ENCODE data around the gene ERI3. TPM values are rescaled to one million over a fixed set of nuclear protein-coding genes. Genes with fewer than 3 reads are reported as not detected.

ERI3 gene
- total and polyA plus RNA-seq, 2 experiments from 2014 or later, result 59.4 to 93.2 TPM

DNA sequence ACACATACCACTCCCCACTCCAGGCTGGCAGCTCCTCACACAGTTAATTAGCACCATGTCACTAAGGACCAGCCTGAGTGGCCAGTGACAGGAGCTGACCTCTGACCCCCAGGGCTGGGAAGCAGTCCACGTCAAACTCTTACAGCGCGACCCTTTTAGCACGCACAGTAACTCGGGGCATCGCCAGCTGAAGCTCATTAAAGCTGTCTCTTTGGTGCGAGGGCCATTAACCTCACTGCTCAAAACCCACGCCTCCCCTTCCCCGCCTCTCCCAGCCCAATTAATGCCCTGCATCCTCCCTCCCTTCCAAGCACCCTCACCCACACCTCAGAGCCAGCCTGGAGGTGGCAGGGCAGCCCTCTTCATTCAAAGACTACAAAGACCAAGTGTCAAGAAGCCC lies 110.1 kb downstream of the ERI3 start:
- no peak for DNase-seq (ENCODE audit: low spot score)
- no peaks in the 10 kb centered on the region for H3K36me3 ChIP-seq (replicated peaks; ENCODE audit: insufficient read depth, low read depth)

DNA sequence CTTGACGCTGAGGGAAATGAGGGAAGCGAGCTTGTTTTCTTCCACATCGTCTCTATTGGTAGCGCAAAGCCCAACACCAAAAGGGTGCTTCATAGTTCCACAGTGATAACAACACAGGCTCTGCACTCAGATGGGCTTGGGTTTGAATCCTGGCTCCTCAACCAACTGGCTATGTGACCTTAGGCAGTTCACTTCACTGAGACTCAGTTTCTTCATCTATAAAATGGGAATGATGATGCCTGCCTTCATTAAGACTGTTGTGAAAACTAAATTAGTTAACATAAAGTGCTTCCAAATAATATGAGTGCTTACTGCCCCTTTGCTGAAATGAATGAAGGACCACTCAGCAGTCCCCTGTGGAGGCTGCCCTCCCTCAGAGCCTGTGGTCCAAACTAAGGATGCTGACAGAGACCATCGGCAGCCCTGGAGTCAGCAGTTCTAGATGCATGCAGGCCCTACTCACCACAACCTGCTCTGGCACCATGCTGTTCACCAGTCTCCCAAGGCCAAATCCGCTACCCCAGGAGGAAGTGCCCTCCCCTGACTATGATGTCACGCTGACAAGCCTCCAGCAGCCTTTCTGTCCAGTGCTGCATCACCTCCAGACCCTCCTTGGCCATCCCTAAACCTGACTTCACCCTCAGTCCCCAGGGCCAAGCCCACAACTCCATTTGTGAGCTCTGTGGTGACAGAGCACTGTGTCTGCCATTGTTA lies 111.1 kb downstream of the ERI3 start:
- no peaks in the 10 kb centered on the region for H3K79me2 ChIP-seq
- H3K27ac ChIP-seq, result no peak overlapping the region
- H4K20me1 ChIP-seq (ENCODE audit: insufficient read depth, poor library complexity, severe bottlenecking), result no peaks in the 10 kb centered on the region
- no peak overlapping the region for H3K4me3 ChIP-seq
- peaks cover 21% of the 10 kb centered on the region for H3K4me1 ChIP-seq (ENCODE audit: insufficient read depth)
- H3K4me2 ChIP-seq, result no peak overlapping the region
- no peak overlapping the region for H2AFZ ChIP-seq
- TF ChIP-seq EZH2phosphoT487 (IDR thresholded peaks at IDR 0.05; ENCODE audit: low read depth, severe bottlenecking, unreplicated experiment), result no peak
- no peak for TF ChIP-seq EZH2 (IDR thresholded peaks at IDR 0.05; ENCODE audit: borderline replicate concordance)
- TF ChIP-seq, protein P1, sequence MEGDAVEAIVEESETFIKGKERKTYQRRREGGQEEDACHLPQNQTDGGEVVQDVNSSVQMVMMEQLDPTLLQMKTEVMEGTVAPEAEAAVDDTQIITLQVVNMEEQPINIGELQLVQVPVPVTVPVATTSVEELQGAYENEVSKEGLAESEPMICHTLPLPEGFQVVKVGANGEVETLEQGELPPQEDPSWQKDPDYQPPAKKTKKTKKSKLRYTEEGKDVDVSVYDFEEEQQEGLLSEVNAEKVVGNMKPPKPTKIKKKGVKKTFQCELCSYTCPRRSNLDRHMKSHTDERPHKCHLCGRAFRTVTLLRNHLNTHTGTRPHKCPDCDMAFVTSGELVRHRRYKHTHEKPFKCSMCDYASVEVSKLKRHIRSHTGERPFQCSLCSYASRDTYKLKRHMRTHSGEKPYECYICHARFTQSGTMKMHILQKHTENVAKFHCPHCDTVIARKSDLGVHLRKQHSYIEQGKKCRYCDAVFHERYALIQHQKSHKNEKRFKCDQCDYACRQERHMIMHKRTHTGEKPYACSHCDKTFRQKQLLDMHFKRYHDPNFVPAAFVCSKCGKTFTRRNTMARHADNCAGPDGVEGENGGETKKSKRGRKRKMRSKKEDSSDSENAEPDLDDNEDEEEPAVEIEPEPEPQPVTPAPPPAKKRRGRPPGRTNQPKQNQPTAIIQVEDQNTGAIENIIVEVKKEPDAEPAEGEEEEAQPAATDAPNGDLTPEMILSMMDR (IDR thresholded peaks at IDR 0.05; ENCODE audit: poor library complexity), result no peak
- 97% methylated on average over 7 of the region's 7 CpGs for WGBS (ENCODE audit: low lambda C conversion rate, missing lambda C conversion rate)
- no peak for DNase-seq (ENCODE audit: low spot score)
- H3K36me3 ChIP-seq (replicated peaks; ENCODE audit: insufficient read depth, low read depth), result no peaks in the 10 kb centered on the region
- H3K9me3 ChIP-seq (ENCODE audit: low read depth), result no peaks in the 10 kb centered on the region
- no peaks in the 10 kb centered on the region for H3K9me2 ChIP-seq (replicated peaks; ENCODE audit: insufficient read depth)
- H3K27me3 ChIP-seq, result no peaks in the 10 kb centered on the region

More for the DNA sequence above, 110.1 kb downstream of the ERI3 start:
- H3K27me3 ChIP-seq, result no peaks in the 10 kb centered on the region
- no peak overlapping the region for H3K4me3 ChIP-seq
- no peaks in the 10 kb centered on the region for H3K79me2 ChIP-seq
- no peaks in the 10 kb centered on the region for H3K9me3 ChIP-seq (ENCODE audit: low read depth)
- H3K4me1 ChIP-seq (ENCODE audit: insufficient read depth), result peaks cover 10% of the 10 kb centered on the region
- no peaks in the 10 kb centered on the region for H3K9me2 ChIP-seq (replicated peaks; ENCODE audit: insufficient read depth)
- 93% methylated on average over 9 of the region's 9 CpGs for WGBS (ENCODE audit: low lambda C conversion rate, missing lambda C conversion rate)
- H2AFZ ChIP-seq, result no peak overlapping the region
- TF ChIP-seq, protein P1 (IDR thresholded peaks at IDR 0.05; ENCODE audit: poor library complexity), result no peak
- TF ChIP-seq EZH2 (IDR thresholded peaks at IDR 0.05; ENCODE audit: borderline replicate concordance), result no peak
- no peak for TF ChIP-seq EZH2phosphoT487 (IDR thresholded peaks at IDR 0.05; ENCODE audit: low read depth, severe bottlenecking, unreplicated experiment)
- H3K27ac ChIP-seq, result no peak overlapping the region
- no peak overlapping the region for H3K4me2 ChIP-seq
- H4K20me1 ChIP-seq (ENCODE audit: insufficient read depth, poor library complexity, severe bottlenecking), result no peaks in the 10 kb centered on the region

DNA sequence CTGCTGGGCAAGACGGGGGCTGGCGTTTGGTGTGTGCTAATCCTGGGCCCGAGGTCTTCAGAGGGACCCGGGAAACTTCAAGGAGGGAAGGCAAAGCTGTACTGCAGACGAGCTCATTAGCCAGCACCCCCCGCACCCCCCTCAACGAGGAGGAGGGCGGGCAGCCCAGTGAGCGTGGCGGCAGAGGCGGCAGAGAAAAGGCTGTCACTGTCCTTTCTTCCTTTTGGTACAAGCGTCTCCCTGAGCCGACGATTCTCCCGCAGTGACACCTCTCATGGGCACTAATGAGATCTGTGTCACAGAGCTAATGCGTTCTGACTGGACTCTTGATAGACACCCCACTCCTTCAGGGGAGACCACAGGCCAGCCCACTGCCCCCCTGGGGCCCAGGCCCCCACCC lies 112.3 kb downstream of the ERI3 start:
- TF ChIP-seq EZH2phosphoT487 (IDR thresholded peaks at IDR 0.05; ENCODE audit: low read depth, severe bottlenecking, unreplicated experiment), result no peak
- 86% methylated on average over 16 of the region's 16 CpGs for WGBS (ENCODE audit: low lambda C conversion rate, missing lambda C conversion rate)
- H3K36me3 ChIP-seq (replicated peaks; ENCODE audit: insufficient read depth, low read depth), result no peaks in the 10 kb centered on the region
- H3K4me2 ChIP-seq, result no peak overlapping the region
- H3K4me1 ChIP-seq (ENCODE audit: insufficient read depth), result peaks cover 30% of the 10 kb centered on the region
- no peaks in the 10 kb centered on the region for H4K20me1 ChIP-seq (ENCODE audit: insufficient read depth, poor library complexity, severe bottlenecking)
- H3K4me3 ChIP-seq, result no peak overlapping the region
- no peak for DNase-seq (ENCODE audit: low spot score)
- no peak overlapping the region for H2AFZ ChIP-seq
- H3K9me3 ChIP-seq (ENCODE audit: low read depth), result no peaks in the 10 kb centered on the region
- H3K79me2 ChIP-seq, result no peaks in the 10 kb centered on the region
- no peak overlapping the region for H3K27ac ChIP-seq
- no peaks in the 10 kb centered on the region for H3K27me3 ChIP-seq
- no peaks in the 10 kb centered on the region for H3K9me2 ChIP-seq (replicated peaks; ENCODE audit: insufficient read depth)

DNA sequence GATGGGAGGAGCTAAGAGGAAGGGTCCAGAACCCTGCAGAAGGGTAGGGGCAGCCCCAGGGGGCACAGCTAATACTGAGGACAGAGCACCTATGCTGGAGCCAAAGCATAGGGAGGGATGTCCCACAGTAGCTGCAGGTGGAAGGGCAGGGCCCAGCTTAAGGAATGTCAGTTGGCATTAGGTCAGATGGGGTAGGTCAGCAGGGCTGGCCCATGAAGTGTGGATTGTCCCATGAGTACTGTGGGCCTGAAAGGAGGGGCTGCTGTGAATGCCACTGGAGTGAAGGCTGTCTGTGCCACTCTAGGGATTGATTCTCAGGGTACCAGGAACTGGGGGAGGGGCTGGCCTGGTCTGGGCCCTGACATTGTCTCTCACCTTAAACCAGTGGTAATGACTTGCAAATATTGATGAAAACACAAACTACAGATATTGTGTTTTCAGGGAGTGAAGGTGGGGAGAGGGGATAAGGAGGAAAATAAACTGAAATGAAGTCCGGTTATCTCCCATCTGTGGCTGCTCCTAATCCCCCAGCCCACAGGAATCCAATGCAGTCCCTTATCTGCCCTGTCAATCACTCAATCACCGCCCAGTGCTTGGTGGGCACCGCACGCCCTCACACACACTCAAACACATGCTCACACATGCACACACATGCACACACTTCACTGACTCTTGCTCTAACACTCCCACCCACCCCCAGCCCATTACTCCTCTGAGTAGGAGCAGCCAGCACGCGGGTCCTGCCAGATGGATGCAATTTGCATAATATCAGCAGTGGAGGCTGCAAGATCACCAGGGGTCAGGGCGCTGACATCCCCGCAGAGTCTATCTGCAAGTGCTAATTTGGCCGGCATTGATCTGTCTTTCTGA lies 114.0 kb downstream of the ERI3 start:
- H3K9me3 ChIP-seq (ENCODE audit: low read depth), result no peaks in the 10 kb centered on the region
- no peak overlapping the region for H2AFZ ChIP-seq
- no peak for DNase-seq (ENCODE audit: low spot score)
- peaks cover 37% of the 10 kb centered on the region for H3K4me1 ChIP-seq (ENCODE audit: insufficient read depth)
- no peaks in the 10 kb centered on the region for H4K20me1 ChIP-seq (ENCODE audit: insufficient read depth, poor library complexity, severe bottlenecking)
- WGBS (ENCODE audit: low lambda C conversion rate, missing lambda C conversion rate), result 57% methylated on average over 8 of the region's 9 CpGs
- no peaks in the 10 kb centered on the region for H3K79me2 ChIP-seq
- H3K4me3 ChIP-seq, result no peak overlapping the region
- H3K9me2 ChIP-seq (replicated peaks; ENCODE audit: insufficient read depth), result no peaks in the 10 kb centered on the region
- H3K36me3 ChIP-seq (replicated peaks; ENCODE audit: insufficient read depth, low read depth), result no peaks in the 10 kb centered on the region
- no peak for TF ChIP-seq EZH2 (IDR thresholded peaks at IDR 0.05; ENCODE audit: borderline replicate concordance)
- no peak for TF ChIP-seq EZH2phosphoT487 (IDR thresholded peaks at IDR 0.05; ENCODE audit: low read depth, severe bottlenecking, unreplicated experiment)
- TF ChIP-seq, protein P1 (IDR thresholded peaks at IDR 0.05; ENCODE audit: poor library complexity), result no peak
- H3K27ac ChIP-seq, result peak overlapping the region; percentile 93
- H3K27me3 ChIP-seq, result no peaks in the 10 kb centered on the region
- no peak overlapping the region for H3K4me2 ChIP-seq
